Measurements from ENCODE around the gene PROB1.
"Not testable (repeated sequence)": the region's sequence is repeated elsewhere in the genome, so short reads cannot be mapped to it uniquely, and the experiment has no call there.

PROB1 gene

GRCh38 chr5:139374909-139375308 is 20.0 kb downstream of the PROB1 start:
- peaks cover 14% of the 10 kb centered on the region for H3K4me1 ChIP-seq (ENCODE audit: control insufficient read depth, insufficient read depth, low read length)

GRCh38 chr5:139371482-139372435 is 23.1 kb downstream of the PROB1 start:
- no peak overlapping the region for H3K27ac ChIP-seq (ENCODE audit: low read length)
- peaks cover 14% of the 10 kb centered on the region for H3K4me1 ChIP-seq (ENCODE audit: control insufficient read depth, insufficient read depth, low read length)
- no peak overlapping the region for H3K9ac ChIP-seq (ENCODE audit: low read length in 2 of 2)
- H3K4me3 ChIP-seq (ENCODE audit: low read length in 2 of 2) = no peak overlapping the region
- H3K27me3 ChIP-seq (ENCODE audit: control insufficient read depth in 1 of 2, insufficient read depth in 2 of 2, low read length in 2 of 2) = no peaks in the 10 kb centered on the region
- peaks cover 22 to 32% of the 10 kb centered on the region in 2 donors for H3K36me3 ChIP-seq (ENCODE audit: control insufficient read depth in 2 of 2, insufficient read depth in 2 of 2, low read length in 2 of 2)
- no peaks in the 10 kb centered on the region for H3K9me3 ChIP-seq (ENCODE audit: control insufficient read depth in 2 of 2, low read length in 2 of 2)

More at GRCh38 chr5:139374909-139375308, 20.0 kb downstream of the PROB1 start:
- H3K4me3 ChIP-seq (ENCODE audit: low read length in 2 of 2) = no peak overlapping the region
- H3K27me3 ChIP-seq (ENCODE audit: control insufficient read depth in 1 of 2, insufficient read depth in 2 of 2, low read length in 2 of 2) = no peaks in the 10 kb centered on the region
- peak overlapping the region; percentile 53 for H3K27ac ChIP-seq (ENCODE audit: low read length)
- H3K36me3 ChIP-seq (ENCODE audit: control insufficient read depth in 2 of 2, insufficient read depth in 2 of 2, low read length in 2 of 2) = peaks cover 8 to 21% of the 10 kb centered on the region in 2 donors
- H3K9me3 ChIP-seq (ENCODE audit: control insufficient read depth in 2 of 2, low read length in 2 of 2) = no peaks in the 10 kb centered on the region
- H3K9ac ChIP-seq (ENCODE audit: low read length in 2 of 2) = no peak overlapping the region

GRCh38 chr5:139369181-139369580 is 25.7 kb downstream of the PROB1 start:
- Histone ChIP-seq H3K9me3 (ENCODE audit: control insufficient read depth in 2 of 2, low read length in 2 of 2) (no peaks in the 10 kb centered on the region), H3K27me3 (ENCODE audit: control insufficient read depth in 1 of 2, insufficient read depth in 2 of 2, low read length in 2 of 2) (no peaks in the 10 kb centered on the region), H3K27ac (ENCODE audit: low read length) (no peak overlapping the region), H3K36me3 (ENCODE audit: control insufficient read depth in 2 of 2, insufficient read depth in 2 of 2, low read length in 2 of 2) (peaks cover 40 to 44% of the 10 kb centered on the region in 2 donors), H3K4me3 (ENCODE audit: low read length in 2 of 2) (no peak overlapping the region), H3K4me1 (ENCODE audit: control insufficient read depth, insufficient read depth, low read length) (peaks cover 8% of the 10 kb centered on the region), H3K9ac (ENCODE audit: low read length in 2 of 2) (no peak overlapping the region)

- Histone ChIP-seq H3K4me3 (ENCODE audit: low read length in 2 of 2) (no peak overlapping the region), H3K36me3 (ENCODE audit: control insufficient read depth in 2 of 2, insufficient read depth in 2 of 2, low read length in 2 of 2) (peaks cover 45 to 50% of the 10 kb centered on the region in 2 donors), H3K9me3 (ENCODE audit: control insufficient read depth in 2 of 2, low read length in 2 of 2) (no peaks in the 10 kb centered on the region), H3K27me3 (ENCODE audit: control insufficient read depth in 1 of 2, insufficient read depth in 2 of 2, low read length in 2 of 2) (no peaks in the 10 kb centered on the region), H3K9ac (ENCODE audit: low read length in 2 of 2) (no peak overlapping the region), H3K27ac (ENCODE audit: low read length) (no peak overlapping the region), H3K4me1 (ENCODE audit: control insufficient read depth, insufficient read depth, low read length) (peaks cover 4% of the 10 kb centered on the region)
Measured at GRCh38 chr5:139368613-139369012, 26.3 kb downstream of the PROB1 start.

GRCh38 chr5:139364466-139364865 is 30.4 kb downstream of the PROB1 start:
- no peak overlapping the region for H3K9ac ChIP-seq (ENCODE audit: low read length in 2 of 2)
- peaks cover 34 to 37% of the 10 kb centered on the region in 2 donors for H3K36me3 ChIP-seq (ENCODE audit: control insufficient read depth in 2 of 2, insufficient read depth in 2 of 2, low read length in 2 of 2)
- no peaks in the 10 kb centered on the region for H3K9me3 ChIP-seq (ENCODE audit: control insufficient read depth in 2 of 2, low read length in 2 of 2)
- no peaks in the 10 kb centered on the region for H3K4me1 ChIP-seq (ENCODE audit: control insufficient read depth, insufficient read depth, low read length)
- no peaks in the 10 kb centered on the region for H3K27me3 ChIP-seq (ENCODE audit: control insufficient read depth in 1 of 2, insufficient read depth in 2 of 2, low read length in 2 of 2)
- H3K27ac ChIP-seq (ENCODE audit: low read length) = no peak overlapping the region
- H3K4me3 ChIP-seq (ENCODE audit: low read length in 2 of 2) = no peak overlapping the region

GRCh38 chr5:139363937-139364336 is 31.0 kb downstream of the PROB1 start:
- no peaks in the 10 kb centered on the region for H3K4me1 ChIP-seq (ENCODE audit: control insufficient read depth, insufficient read depth, low read length)
- H3K4me3 ChIP-seq (ENCODE audit: low read length in 2 of 2) = no peak overlapping the region
- H3K27me3 ChIP-seq (ENCODE audit: control insufficient read depth in 1 of 2, insufficient read depth in 2 of 2, low read length in 2 of 2) = no peaks in the 10 kb centered on the region
- H3K9me3 ChIP-seq (ENCODE audit: control insufficient read depth in 2 of 2, low read length in 2 of 2) = no peaks in the 10 kb centered on the region
- H3K27ac ChIP-seq (ENCODE audit: low read length) = no peak overlapping the region
- peaks cover 30 to 32% of the 10 kb centered on the region in 2 donors for H3K36me3 ChIP-seq (ENCODE audit: control insufficient read depth in 2 of 2, insufficient read depth in 2 of 2, low read length in 2 of 2)
- H3K9ac ChIP-seq (ENCODE audit: low read length in 2 of 2) = no peak overlapping the region

- H3K4me1 ChIP-seq (ENCODE audit: control insufficient read depth, insufficient read depth, low read length) = no peaks in the 10 kb centered on the region
- H3K9ac ChIP-seq (ENCODE audit: low read length in 2 of 2) = no peak overlapping the region
- H3K9me3 ChIP-seq (ENCODE audit: control insufficient read depth in 2 of 2, low read length in 2 of 2) = no peaks in the 10 kb centered on the region
- no peak overlapping the region for H3K4me3 ChIP-seq (ENCODE audit: low read length in 2 of 2)
- peaks cover 26 to 27% of the 10 kb centered on the region in 2 donors for H3K36me3 ChIP-seq (ENCODE audit: control insufficient read depth in 2 of 2, insufficient read depth in 2 of 2, low read length in 2 of 2)
- H3K27ac ChIP-seq (ENCODE audit: low read length) = no peak overlapping the region
- H3K27me3 ChIP-seq (ENCODE audit: control insufficient read depth in 1 of 2, insufficient read depth in 2 of 2, low read length in 2 of 2) = no peaks in the 10 kb centered on the region
Measured at GRCh38 chr5:139361835-139362429, 33.0 kb downstream of the PROB1 start.

GRCh38 chr5:139360384-139360783 is 34.5 kb downstream of the PROB1 start:
- no peak overlapping the region for H3K27ac ChIP-seq (ENCODE audit: low read length)
- no peak overlapping the region for H3K4me3 ChIP-seq (ENCODE audit: low read length in 2 of 2)
- no peaks in the 10 kb centered on the region for H3K9me3 ChIP-seq (ENCODE audit: control insufficient read depth in 2 of 2, low read length in 2 of 2)
- no peak overlapping the region for H3K9ac ChIP-seq (ENCODE audit: low read length in 2 of 2)
- no peaks in the 10 kb centered on the region for H3K4me1 ChIP-seq (ENCODE audit: control insufficient read depth, insufficient read depth, low read length)
- H3K27me3 ChIP-seq (ENCODE audit: control insufficient read depth in 1 of 2, insufficient read depth in 2 of 2, low read length in 2 of 2) = no peaks in the 10 kb centered on the region
- H3K36me3 ChIP-seq (ENCODE audit: control insufficient read depth in 2 of 2, insufficient read depth in 2 of 2, low read length in 2 of 2) = peaks cover 12 to 15% of the 10 kb centered on the region in 2 donors

GRCh38 chr5:139358064-139358463 is 36.8 kb downstream of the PROB1 start:
- H3K27ac ChIP-seq (ENCODE audit: low read length) = no peak overlapping the region
- peaks cover 0 to 4% of the 10 kb centered on the region in 2 donors for H3K36me3 ChIP-seq (ENCODE audit: control insufficient read depth in 2 of 2, insufficient read depth in 2 of 2, low read length in 2 of 2)
- H3K9me3 ChIP-seq (ENCODE audit: control insufficient read depth in 2 of 2, low read length in 2 of 2) = no peaks in the 10 kb centered on the region
- H3K27me3 ChIP-seq (ENCODE audit: control insufficient read depth in 1 of 2, insufficient read depth in 2 of 2, low read length in 2 of 2) = no peaks in the 10 kb centered on the region
- H3K4me1 ChIP-seq (ENCODE audit: control insufficient read depth, insufficient read depth, low read length) = no peaks in the 10 kb centered on the region
- H3K4me3 ChIP-seq (ENCODE audit: low read length in 2 of 2) = no peak overlapping the region
- H3K9ac ChIP-seq (ENCODE audit: low read length in 2 of 2) = no peak overlapping the region

GRCh38 chr5:139355900-139356299 is 39.0 kb downstream of the PROB1 start:
- not testable (repeated sequence) for H3K36me3 ChIP-seq (ENCODE audit: control insufficient read depth in 2 of 2, insufficient read depth in 2 of 2, low read length in 2 of 2); H3K4me3 ChIP-seq (ENCODE audit: low read length in 2 of 2); H3K27me3 ChIP-seq (ENCODE audit: control insufficient read depth in 1 of 2, insufficient read depth in 2 of 2, low read length in 2 of 2); H3K9ac ChIP-seq (ENCODE audit: low read length in 2 of 2); H3K4me1 ChIP-seq (ENCODE audit: control insufficient read depth, insufficient read depth, low read length); H3K9me3 ChIP-seq (ENCODE audit: control insufficient read depth in 2 of 2, low read length in 2 of 2); H3K27ac ChIP-seq (ENCODE audit: low read length)

- Histone ChIP-seq H3K9ac (ENCODE audit: low read length in 2 of 2) (no peak overlapping the region), H3K9me3 (ENCODE audit: control insufficient read depth in 2 of 2, low read length in 2 of 2) (no peaks in the 10 kb centered on the region), H3K4me1 (ENCODE audit: control insufficient read depth, insufficient read depth, low read length) (peaks cover 2% of the 10 kb centered on the region), H3K36me3 (ENCODE audit: control insufficient read depth in 2 of 2, insufficient read depth in 2 of 2, low read length in 2 of 2) (peaks cover 0 to 4% of the 10 kb centered on the region in 2 donors), H3K4me3 (ENCODE audit: low read length in 2 of 2) (no peak overlapping the region), H3K27me3 (ENCODE audit: control insufficient read depth in 1 of 2, insufficient read depth in 2 of 2, low read length in 2 of 2) (no peaks in the 10 kb centered on the region), H3K27ac (ENCODE audit: low read length) (no peak overlapping the region)
Measured at GRCh38 chr5:139354186-139354585, 40.7 kb downstream of the PROB1 start.
